ENCODE results near the gene RASA3. TPM values are rescaled to one million over a fixed set of nuclear protein-coding genes. Genes with fewer than 3 reads are reported as not detected.

The RASA3 gene
- total RNA-seq, 1 experiment from 2014 or later: 0.26 TPM

GRCh38 chr13:114063545-114064449 is 68.6 kb downstream of the RASA3 start:
- TF ChIP-seq CTCF (IDR thresholded peaks at IDR 0.05; ENCODE audit: unreplicated experiment): no peak
- CTCF ChIA-PET: no interaction called here
- no TSS peak for BruUV-seq (replicated peaks)
- intact Hi-C loops (cut with micrococcal nuclease; ENCODE audit: unreplicated experiment): no loop called here
- H3K27ac Mint-ChIP-seq (ENCODE audit: unreplicated experiment): no peak overlapping the region
- no peaks in the 10 kb centered on the region for H3K36me3 Mint-ChIP-seq (ENCODE audit: insufficient read depth, unreplicated experiment)
- H3K9me3 Mint-ChIP-seq (ENCODE audit: low read depth, unreplicated experiment): no peaks in the 10 kb centered on the region
- H3K4me3 Mint-ChIP-seq (ENCODE audit: low read depth, unreplicated experiment): peak overlapping the region; percentile 51
- H3K27me3 Mint-ChIP-seq (ENCODE audit: unreplicated experiment): no peaks in the 10 kb centered on the region
- peak; percentile 1 for DNase-seq
- no peaks in the 10 kb centered on the region for H3K4me1 Mint-ChIP-seq (ENCODE audit: low read depth, unreplicated experiment)

- Mint-ChIP-seq H3K27me3 (ENCODE audit: unreplicated experiment) (no peaks in the 10 kb centered on the region), H3K36me3 (ENCODE audit: insufficient read depth, unreplicated experiment) (no peaks in the 10 kb centered on the region), H3K4me3 (ENCODE audit: low read depth, unreplicated experiment) (no peak overlapping the region), H3K4me1 (ENCODE audit: low read depth, unreplicated experiment) (no peaks in the 10 kb centered on the region), H3K9me3 (ENCODE audit: low read depth, unreplicated experiment) (no peaks in the 10 kb centered on the region), H3K27ac (ENCODE audit: unreplicated experiment) (no peak overlapping the region)
- no TSS peak for BruUV-seq (replicated peaks)
- CTCF ChIA-PET: no interaction called here
- intact Hi-C loops (cut with micrococcal nuclease; ENCODE audit: unreplicated experiment): no loop called here
- no peak for TF ChIP-seq CTCF (IDR thresholded peaks at IDR 0.05; ENCODE audit: unreplicated experiment)
- no peak for DNase-seq
Observed at GRCh38 chr13:114062754-114063153, 69.7 kb downstream of the RASA3 start.

GRCh38 chr13:114062341-114062740 is 70.1 kb downstream of the RASA3 start:
- intact Hi-C loops (cut with micrococcal nuclease; ENCODE audit: unreplicated experiment): no loop called here
- CTCF ChIA-PET: no interaction called here
- BruUV-seq (replicated peaks): no TSS peak
- Mint-ChIP-seq H3K9me3 (ENCODE audit: low read depth, unreplicated experiment) (no peaks in the 10 kb centered on the region), H3K4me1 (ENCODE audit: low read depth, unreplicated experiment) (no peaks in the 10 kb centered on the region), H3K4me3 (ENCODE audit: low read depth, unreplicated experiment) (no peak overlapping the region), H3K27me3 (ENCODE audit: unreplicated experiment) (no peaks in the 10 kb centered on the region), H3K36me3 (ENCODE audit: insufficient read depth, unreplicated experiment) (no peaks in the 10 kb centered on the region), H3K27ac (ENCODE audit: unreplicated experiment) (no peak overlapping the region)
- DNase-seq: no peak
- no peak for TF ChIP-seq CTCF (IDR thresholded peaks at IDR 0.05; ENCODE audit: unreplicated experiment)

- intact Hi-C loops (cut with micrococcal nuclease; ENCODE audit: unreplicated experiment): no loop called here
- H3K9me3 Mint-ChIP-seq (ENCODE audit: low read depth, unreplicated experiment): no peaks in the 10 kb centered on the region
- no TSS peak for BruUV-seq (replicated peaks)
- DNase-seq: no peak
- no peak for TF ChIP-seq CTCF (IDR thresholded peaks at IDR 0.05; ENCODE audit: unreplicated experiment)
- no peak overlapping the region for H3K27ac Mint-ChIP-seq (ENCODE audit: unreplicated experiment)
- no peaks in the 10 kb centered on the region for H3K4me1 Mint-ChIP-seq (ENCODE audit: low read depth, unreplicated experiment)
- H3K36me3 Mint-ChIP-seq (ENCODE audit: insufficient read depth, unreplicated experiment): no peaks in the 10 kb centered on the region
- H3K4me3 Mint-ChIP-seq (ENCODE audit: low read depth, unreplicated experiment): no peak overlapping the region
- H3K27me3 Mint-ChIP-seq (ENCODE audit: unreplicated experiment): no peaks in the 10 kb centered on the region
- CTCF ChIA-PET: no interaction called here
Observed at GRCh38 chr13:114061744-114062143, 70.7 kb downstream of the RASA3 start.
